Liver (tissue), 3 donors: ENCODE data around the gene FRZB.
A peak's percentile ranks its signal among the peaks of the same experiment; 100 is the strongest.

ENCODE experiments used
- CTCF ChIP-seq: fragments of 150-350 bp; IDR thresholded peaks from 2 replicates; pipeline ENCODE4 v1.5.1; 2017; ENCODE audit warnings: improper control_type of control experiment, low read depth, low read length; ENCODE audit not compliant: missing input control
- EGR1 ChIP-seq, 2 donors: IDR thresholded peaks; 2 replicates each; pipeline ENCODE4 v1.6.1; 2016 to 2018; ENCODE audit warnings: antibody characterized with exemption in 2 of 2, low read depth in 2 of 2
- GABPA ChIP-seq, 2 donors: IDR thresholded peaks in 1 of 2; conservative IDR thresholded peaks in 1 of 2; 2 replicates each; pipeline ENCODE4 v1.6.1; 2016; ENCODE audit warnings: antibody characterized with exemption in 2 of 2, mild to moderate bottlenecking in 1 of 2, moderate library complexity in 1 of 2
- HNF4A ChIP-seq, 2 donors: conservative IDR thresholded peaks; 2 replicates each; pipeline ENCODE4 v1.6.1; 2016; ENCODE audit warnings: antibody characterized with exemption in 2 of 2, mild to moderate bottlenecking in 2 of 2
- HNF4G ChIP-seq: IDR thresholded peaks from 2 replicates; pipeline ENCODE4 v1.6.1; 2016; ENCODE audit warnings: antibody characterized with exemption
- JUND ChIP-seq, 2 donors: IDR thresholded peaks; 2 replicates each; pipeline ENCODE4 v1.6.1; 2016; ENCODE audit warnings: antibody characterized with exemption in 2 of 2
- MAX ChIP-seq: IDR thresholded peaks from 2 replicates; pipeline ENCODE4 v1.6.1; 2016; ENCODE audit warnings: antibody characterized with exemption
- RAD21 ChIP-seq, 2 donors: IDR thresholded peaks; 2 replicates each; pipeline ENCODE4 v1.6.1; 2016; ENCODE audit warnings: antibody characterized with exemption in 2 of 2, mild to moderate bottlenecking in 2 of 2
- SP1 ChIP-seq: IDR thresholded peaks from 2 replicates; pipeline ENCODE4 v1.6.1; 2018; ENCODE audit warnings: antibody characterized with exemption, mild to moderate bottlenecking
- TAF1 ChIP-seq: conservative IDR thresholded peaks from 2 replicates; pipeline ENCODE4 v1.6.1; 2016; ENCODE audit warnings: antibody characterized with exemption, mild to moderate bottlenecking
- YY1 ChIP-seq: IDR thresholded peaks from 2 replicates; pipeline ENCODE4 v1.6.1; 2016; ENCODE audit warnings: antibody characterized with exemption, mild to moderate bottlenecking
- TF ChIP-seq, protein P1 (sequence below): IDR thresholded peaks from 2 replicates; pipeline ENCODE4 v1.6.1; 2016; ENCODE audit warnings: antibody characterized with exemption
- TF ChIP-seq, protein P2 (sequence below): IDR thresholded peaks from 2 replicates; pipeline ENCODE4 v1.6.1; 2016; ENCODE audit warnings: antibody characterized with exemption, mild to moderate bottlenecking
- donor health status: healthy.
- donor health status: healthy.

DNA sequence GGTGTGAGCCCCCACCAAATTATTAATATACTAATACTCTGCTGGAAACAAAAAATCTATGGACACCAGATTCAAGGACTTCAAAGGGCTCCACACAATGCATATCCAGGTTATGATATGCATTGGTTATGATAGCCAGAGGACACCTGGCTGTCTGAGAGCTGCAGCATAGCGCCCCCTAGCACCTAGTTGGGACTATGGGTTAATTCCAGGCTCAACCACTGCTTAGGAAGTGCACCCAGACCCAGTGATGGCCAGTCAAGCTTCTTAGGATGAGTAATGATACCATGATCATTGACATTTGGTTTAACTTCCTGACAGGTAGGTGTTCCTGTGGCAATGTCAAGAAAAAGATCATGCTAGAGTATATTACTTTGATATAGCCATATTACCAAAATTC, 3.8 kb upstream of the FRZB start:
- TF ChIP-seq RAD21 (IDR thresholded peaks at IDR 0.05) (peak in 1 of 2 donors; percentile 8), TAF1 (no peak), CTCF (no peak), JUND (IDR thresholded peaks at IDR 0.05) (no peak), MAX (no peak), GABPA (IDR thresholded peaks at IDR 0.05 in 1 of 2, conservative IDR thresholded peaks at IDR 0.05 in 1 of 2) (no peak), SP1 (no peak), EGR1 (IDR thresholded peaks at IDR 0.05; ENCODE audit: low read depth in 2 of 2) (no peak), HNF4G (no peak), YY1 (no peak), HNF4A (conservative IDR thresholded peaks at IDR 0.05) (no peak)
- TF ChIP-seq, protein P1, sequence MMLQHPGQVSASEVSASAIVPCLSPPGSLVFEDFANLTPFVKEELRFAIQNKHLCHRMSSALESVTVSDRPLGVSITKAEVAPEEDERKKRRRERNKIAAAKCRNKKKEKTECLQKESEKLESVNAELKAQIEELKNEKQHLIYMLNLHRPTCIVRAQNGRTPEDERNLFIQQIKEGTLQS: no peak
- TF ChIP-seq, protein P2, sequence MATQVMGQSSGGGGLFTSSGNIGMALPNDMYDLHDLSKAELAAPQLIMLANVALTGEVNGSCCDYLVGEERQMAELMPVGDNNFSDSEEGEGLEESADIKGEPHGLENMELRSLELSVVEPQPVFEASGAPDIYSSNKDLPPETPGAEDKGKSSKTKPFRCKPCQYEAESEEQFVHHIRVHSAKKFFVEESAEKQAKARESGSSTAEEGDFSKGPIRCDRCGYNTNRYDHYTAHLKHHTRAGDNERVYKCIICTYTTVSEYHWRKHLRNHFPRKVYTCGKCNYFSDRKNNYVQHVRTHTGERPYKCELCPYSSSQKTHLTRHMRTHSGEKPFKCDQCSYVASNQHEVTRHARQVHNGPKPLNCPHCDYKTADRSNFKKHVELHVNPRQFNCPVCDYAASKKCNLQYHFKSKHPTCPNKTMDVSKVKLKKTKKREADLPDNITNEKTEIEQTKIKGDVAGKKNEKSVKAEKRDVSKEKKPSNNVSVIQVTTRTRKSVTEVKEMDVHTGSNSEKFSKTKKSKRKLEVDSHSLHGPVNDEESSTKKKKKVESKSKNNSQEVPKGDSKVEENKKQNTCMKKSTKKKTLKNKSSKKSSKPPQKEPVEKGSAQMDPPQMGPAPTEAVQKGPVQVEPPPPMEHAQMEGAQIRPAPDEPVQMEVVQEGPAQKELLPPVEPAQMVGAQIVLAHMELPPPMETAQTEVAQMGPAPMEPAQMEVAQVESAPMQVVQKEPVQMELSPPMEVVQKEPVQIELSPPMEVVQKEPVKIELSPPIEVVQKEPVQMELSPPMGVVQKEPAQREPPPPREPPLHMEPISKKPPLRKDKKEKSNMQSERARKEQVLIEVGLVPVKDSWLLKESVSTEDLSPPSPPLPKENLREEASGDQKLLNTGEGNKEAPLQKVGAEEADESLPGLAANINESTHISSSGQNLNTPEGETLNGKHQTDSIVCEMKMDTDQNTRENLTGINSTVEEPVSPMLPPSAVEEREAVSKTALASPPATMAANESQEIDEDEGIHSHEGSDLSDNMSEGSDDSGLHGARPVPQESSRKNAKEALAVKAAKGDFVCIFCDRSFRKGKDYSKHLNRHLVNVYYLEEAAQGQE: no peak
